GM18526 (cell line): ENCODE results near the gene DEFB114.

Experiments
- POLR2A ChIP-seq: IDR thresholded peaks from 3 replicates; pipeline ENCODE4 v1.6.1; 2011; ENCODE audit not compliant: insufficient read length; ENCODE audit errors: extremely low read depth

DEFB114 gene

GRCh38 chr6:49964064-49964463, at the start of gene DEFB114:
Gene DEFB114, minus strand, starts transcription at chr6:49964164. Its CDS starts 59 bp downstream, at chr6:49964105.
- TF ChIP-seq POLR2A = no peak

GRCh38 chr6:50007819-50008218, 43.9 kb upstream of the DEFB114 start:
- TF ChIP-seq POLR2A = no peak

- no peak for TF ChIP-seq POLR2A
Observed at GRCh38 chr6:50003139-50003538, 39.2 kb upstream of the DEFB114 start.

- no peak for TF ChIP-seq POLR2A
Observed at GRCh38 chr6:49995278-49995677, 31.3 kb upstream of the DEFB114 start.

- TF ChIP-seq POLR2A = no peak
Observed at GRCh38 chr6:49988900-49989299, 24.9 kb upstream of the DEFB114 start.

GRCh38 chr6:49987749-49988148, 23.8 kb upstream of the DEFB114 start:
- no peak for TF ChIP-seq POLR2A

GRCh38 chr6:49986551-49986950, 22.6 kb upstream of the DEFB114 start:
- no peak for TF ChIP-seq POLR2A

- no peak for TF ChIP-seq POLR2A
Observed at GRCh38 chr6:49982046-49982445, 18.1 kb upstream of the DEFB114 start.

GRCh38 chr6:49980898-49981297, 16.9 kb upstream of the DEFB114 start:
- TF ChIP-seq POLR2A = no peak

- TF ChIP-seq POLR2A = no peak
Observed at GRCh38 chr6:49979584-49979983, 15.6 kb upstream of the DEFB114 start.

GRCh38 chr6:49978332-49979226, 14.6 kb upstream of the DEFB114 start:
- no peak for TF ChIP-seq POLR2A

- TF ChIP-seq POLR2A = no peak
Observed at GRCh38 chr6:49969605-49970004, 5.6 kb upstream of the DEFB114 start, which contains the start of gene DEFB113. Gene DEFB113, minus strand, starts transcription at chr6:49969625. Its CDS starts 0 bp downstream, at chr6:49969625.

GRCh38 chr6:49966823-49967222, 2.9 kb upstream of the DEFB114 start:
- TF ChIP-seq POLR2A = no peak

- no peak for TF ChIP-seq POLR2A
Observed at GRCh38 chr6:49966334-49966733, 2.4 kb upstream of the DEFB114 start.

GRCh38 chr6:49958180-49958579, 5.8 kb downstream of the DEFB114 start:
- no peak for TF ChIP-seq POLR2A

GRCh38 chr6:49955847-49956246, 8.1 kb downstream of the DEFB114 start:
- no peak for TF ChIP-seq POLR2A

GRCh38 chr6:49951926-49952325, 12.0 kb downstream of the DEFB114 start:
- TF ChIP-seq POLR2A = no peak
